Testis (tissue), 3 donors: Measurements from ENCODE around the gene DGUOK. TPM values are rescaled to one million over a fixed set of nuclear protein-coding genes. Genes with fewer than 3 reads are reported as not detected.

ENCODE experiments used
- DNase-seq: peaks from one replicate; pipeline ENCODE4 v3.0.0-alpha.2; 2019
- H3K27ac ChIP-seq, 2 donors: fragments of 200-600 bp; sonication (generic); one replicate each; pipeline ENCODE4 v1.5.1; 2019
- H3K27me3 ChIP-seq: fragments of 200-600 bp; sonication (generic); one replicate; pipeline ENCODE4 v1.5.1; 2019
- H3K36me3 ChIP-seq: fragments of 200-600 bp; sonication (generic); one replicate; pipeline ENCODE4 v1.5.1; 2017; ENCODE audit warnings: low read depth; ENCODE audit errors: missing control alignments
- H3K4me1 ChIP-seq: fragments of 200-600 bp; sonication (generic); one replicate; pipeline ENCODE4 v1.5.1; 2019
- H3K4me3 ChIP-seq, 2 donors: fragments of 200-600 bp; sonication (generic); one replicate each; pipeline ENCODE4 v1.5.1; 2017 to 2019
- H3K9me3 ChIP-seq: fragments of 200-600 bp; sonication (generic); one replicate; pipeline ENCODE4 v1.5.1; 2017
- POLR2A ChIP-seq: fragments of 450-650 bp; IDR thresholded peaks from one replicate; pipeline ENCODE4 v1.6.1; 2017; ENCODE audit warnings: antibody characterized with exemption, mild to moderate bottlenecking, moderate library complexity
- WGBS, 2 donors: methylation state at CpG; one replicate each; pipeline ENCODE4 v1.1.5; 2018; 5-methylcytosine and 5-hydroxymethylcytosine counted together
- intact Hi-C: fragments of 100-400 bp; cut with DNase I; formaldehyde crosslinking; loops from one replicate; pipeline ENCODE4 v1.15.1; 2023; ENCODE audit warnings: low total_unique reads
- polyA plus RNA-seq: library from polyadenylated mRNA; stranded (reverse); fragments of 350-450 nt; fragmentation: Illumina TruSeq; extraction: RNeasy Lipid Tissue Mini Kit (QIAGEN cat#74804); gene quantifications from one replicate; pipeline ENCODE4 v1.2.3, GENCODE V29; 2014; ENCODE audit warnings: low read depth, low replicate concordance; ENCODE audit not compliant: insufficient read depth
- total RNA-seq, 2 donors: library from RNA; depleted of rRNA; stranded (reverse); fragments of >200 nt; gene quantifications; one replicate each; pipeline ENCODE4 v1.2.3, GENCODE V29; 2016
- TF ChIP-seq, protein P1 (sequence below), 3 experiments: fragments of 450-650 bp in 2 of 3; fragments of 200-600 bp in 1 of 3; sonication (generic) in 1 of 3; IDR thresholded peaks; one replicate each; pipeline ENCODE4 v1.5.1; 2016 to 2019; ENCODE audit warnings: antibody characterized with exemption in 3 of 3, mild to moderate bottlenecking in 2 of 3, moderate library complexity in 1 of 3

Gene DGUOK
- total and polyA plus RNA-seq, 3 donors from 2014 or later: 87.7 to 93.9 (median 91.0) TPM

- TF ChIP-seq, protein P1, sequence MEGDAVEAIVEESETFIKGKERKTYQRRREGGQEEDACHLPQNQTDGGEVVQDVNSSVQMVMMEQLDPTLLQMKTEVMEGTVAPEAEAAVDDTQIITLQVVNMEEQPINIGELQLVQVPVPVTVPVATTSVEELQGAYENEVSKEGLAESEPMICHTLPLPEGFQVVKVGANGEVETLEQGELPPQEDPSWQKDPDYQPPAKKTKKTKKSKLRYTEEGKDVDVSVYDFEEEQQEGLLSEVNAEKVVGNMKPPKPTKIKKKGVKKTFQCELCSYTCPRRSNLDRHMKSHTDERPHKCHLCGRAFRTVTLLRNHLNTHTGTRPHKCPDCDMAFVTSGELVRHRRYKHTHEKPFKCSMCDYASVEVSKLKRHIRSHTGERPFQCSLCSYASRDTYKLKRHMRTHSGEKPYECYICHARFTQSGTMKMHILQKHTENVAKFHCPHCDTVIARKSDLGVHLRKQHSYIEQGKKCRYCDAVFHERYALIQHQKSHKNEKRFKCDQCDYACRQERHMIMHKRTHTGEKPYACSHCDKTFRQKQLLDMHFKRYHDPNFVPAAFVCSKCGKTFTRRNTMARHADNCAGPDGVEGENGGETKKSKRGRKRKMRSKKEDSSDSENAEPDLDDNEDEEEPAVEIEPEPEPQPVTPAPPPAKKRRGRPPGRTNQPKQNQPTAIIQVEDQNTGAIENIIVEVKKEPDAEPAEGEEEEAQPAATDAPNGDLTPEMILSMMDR (IDR thresholded peaks at IDR 0.05): no peak
- TF ChIP-seq POLR2A: no peak
- Histone ChIP-seq H3K36me3 (no peaks in the 10 kb centered on the region), H3K27me3 (no peaks in the 10 kb centered on the region), H3K9me3 (no peaks in the 10 kb centered on the region), H3K4me3 (no peak overlapping the region), H3K27ac (no peak overlapping the region), H3K4me1 (peaks cover 12% of the 10 kb centered on the region)
- DNase-seq: no peak
- 96 to 100% methylated on average over 3 to 5 of the region's 5 CpGs for WGBS, 2 donors
- intact Hi-C loops: no loop called here
Measured at GRCh38 chr2:73995810-73996209, 69.1 kb downstream of the DGUOK start.

GRCh38 chr2:73997813-73998212 lies 71.1 kb downstream of the DGUOK start:
- DNase-seq: no peak
- intact Hi-C loops: no loop called here

DNA sequence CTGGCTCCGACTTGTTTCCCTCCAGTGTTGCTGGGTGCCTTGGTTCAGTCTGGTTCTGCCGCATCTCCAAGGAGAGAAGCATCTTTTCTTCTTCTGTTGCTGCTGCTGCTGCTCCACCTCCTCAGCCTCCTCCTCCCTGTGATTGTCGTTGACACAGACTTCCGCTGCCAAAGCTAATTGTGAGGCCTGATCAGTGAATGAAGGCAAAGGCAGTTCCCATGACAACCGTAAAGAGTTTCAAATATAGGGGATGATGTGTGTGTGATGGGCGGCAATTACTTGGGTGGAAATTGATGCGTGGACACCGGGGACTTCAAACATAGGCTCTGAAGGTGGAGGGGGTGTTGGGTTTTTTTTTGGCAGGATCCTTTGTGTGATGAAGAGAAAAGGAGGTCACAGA lies 71.8 kb downstream of the DGUOK start:
- H3K9me3 ChIP-seq: no peaks in the 10 kb centered on the region
- H3K4me1 ChIP-seq: peaks cover 21% of the 10 kb centered on the region
- H3K27me3 ChIP-seq: no peaks in the 10 kb centered on the region
- 88 to 91% methylated on average over 8 of the region's 8 CpGs for WGBS, 2 donors
- H3K27ac ChIP-seq: no peak overlapping the region
- intact Hi-C loops: no loop called here
- no peak for TF ChIP-seq POLR2A
- TF ChIP-seq, protein P1 (IDR thresholded peaks at IDR 0.05): no peak
- no peaks in the 10 kb centered on the region for H3K36me3 ChIP-seq
- H3K4me3 ChIP-seq: no peak overlapping the region
- no peak for DNase-seq

More at GRCh38 chr2:73997813-73998212, 71.1 kb downstream of the DGUOK start:
- Histone ChIP-seq H3K4me1 (peaks cover 17% of the 10 kb centered on the region), H3K27ac (no peak overlapping the region), H3K27me3 (no peaks in the 10 kb centered on the region), H3K9me3 (no peaks in the 10 kb centered on the region), H3K4me3 (no peak overlapping the region), H3K36me3 (no peaks in the 10 kb centered on the region)
- TF ChIP-seq, protein P1 (IDR thresholded peaks at IDR 0.05): no peak
- TF ChIP-seq POLR2A: no peak
- WGBS, 2 donors: 94 to 96% methylated on average over 6 of the region's 6 CpGs

DNA sequence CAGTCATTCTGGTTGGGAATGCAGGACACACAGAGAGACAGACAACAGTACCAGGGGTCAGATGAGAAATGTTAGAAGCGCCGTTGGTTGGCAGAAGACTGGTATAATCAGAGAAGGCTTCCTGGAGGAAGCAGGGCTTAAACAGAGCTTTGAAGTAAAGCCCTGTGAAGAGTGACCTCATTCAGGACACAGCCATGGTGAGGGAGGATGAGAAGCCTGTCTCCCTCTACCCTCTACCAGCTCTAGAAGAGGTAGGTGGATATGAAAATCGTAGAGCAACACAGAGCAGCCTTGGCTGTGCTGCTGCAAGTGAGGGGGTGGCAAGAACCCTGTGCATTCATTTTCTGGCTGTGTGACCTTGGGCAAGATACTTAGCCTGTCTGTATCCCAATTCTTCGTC lies 72.3 kb downstream of the DGUOK start:
- Histone ChIP-seq H3K4me3 (no peak overlapping the region), H3K4me1 (peaks cover 26% of the 10 kb centered on the region), H3K36me3 (no peaks in the 10 kb centered on the region), H3K9me3 (no peaks in the 10 kb centered on the region), H3K27me3 (no peaks in the 10 kb centered on the region), H3K27ac (no peak overlapping the region)
- intact Hi-C loops: no loop called here
- 78 to 80% methylated on average over 4 of the region's 4 CpGs for WGBS, 2 donors
- DNase-seq: no peak
- TF ChIP-seq POLR2A: no peak
- TF ChIP-seq, protein P1 (IDR thresholded peaks at IDR 0.05): no peak

GRCh38 chr2:73999881-74000597 lies 73.4 kb downstream of the DGUOK start:
- WGBS, 2 donors: 23 to 27% methylated on average over 8 to 10 of the region's 10 CpGs
- Histone ChIP-seq H3K27me3 (no peaks in the 10 kb centered on the region), H3K4me3 (no peak overlapping the region), H3K9me3 (no peaks in the 10 kb centered on the region), H3K36me3 (no peaks in the 10 kb centered on the region), H3K27ac (no peak overlapping the region), H3K4me1 (peaks cover 29% of the 10 kb centered on the region)
- TF ChIP-seq POLR2A: no peak
- TF ChIP-seq, protein P1 (IDR thresholded peaks at IDR 0.05): no peak
- no peak for DNase-seq
- intact Hi-C loops: no loop called here
